GM12892 (cell line): ENCODE results near the gene EML4.

Experiments
- POLR2A ChIP-seq: IDR thresholded peaks from 2 replicates; pipeline ENCODE4 v1.6.1; 2011; ENCODE audit warnings: low read depth, low read length, control low read depth
- POLR2AphosphoS5 ChIP-seq: IDR thresholded peaks from 2 replicates; pipeline ENCODE4 v1.6.1; 2011; ENCODE audit warnings: low read depth, low read length, control low read depth
- TAF1 ChIP-seq: IDR thresholded peaks from 2 replicates; pipeline ENCODE4 v1.6.1; 2011; ENCODE audit warnings: low read depth, mild to moderate bottlenecking, control low read depth, low read length, borderline replicate concordance

GRCh38 chr2:42286268-42286946 lies 117.3 kb downstream of the EML4 start:
- TF ChIP-seq POLR2A (no peak), TAF1 (no peak), POLR2AphosphoS5 (no peak)
